AG04450 (cell line): ENCODE measurements around the gene CHI3L2. TPM values are rescaled to one million over a fixed set of nuclear protein-coding genes. Genes with fewer than 3 reads are reported as not detected.

Experiments
- CTCF ChIA-PET: fragments of 300-600, 350-600 bp; formaldehyde crosslinking; extraction: SDS; loops from one replicate; lab custom pipeline; 2022; ENCODE audit warnings: antibody characterized with exemption, inconsistent platforms; lab: Charles Lee
- POLR2A ChIA-PET: fragments of 350-600 bp; formaldehyde crosslinking; extraction: SDS; loops from one replicate; lab custom pipeline; 2021; ENCODE audit warnings: antibody characterized with exemption, inconsistent platforms; lab: Yijun Ruan, JAX
- DNase-seq: peaks from one replicate; pipeline ENCODE4 v3.0.0-alpha.2; 2011; ENCODE audit warnings: low read depth, low spot score
- H3K27ac ChIP-seq: one replicate; pipeline ENCODE4 v1.5.1; 2012; ENCODE audit warnings: low read depth, low read length, control low read depth
- H3K27me3 ChIP-seq: one replicate; pipeline ENCODE4 v1.6.0; 2012; ENCODE audit warnings: low read length; ENCODE audit not compliant: control insufficient read depth, insufficient read depth
- H3K4me3 ChIP-seq: 2 replicates; pipeline ENCODE4 v1.5.1; 2011; ENCODE audit warnings: mild to moderate bottlenecking, low read depth, low read length, control low read depth
- H3K9me3 ChIP-seq: 2 replicates; pipeline ENCODE4 v1.5.1; 2012; ENCODE audit warnings: low read length; ENCODE audit not compliant: control insufficient read depth, insufficient read depth
- polyA plus RNA-seq: library from polyadenylated mRNA; depleted of rRNA; stranded (reverse); fragments of >200 nt; gene quantifications from 2 replicates; pipeline ENCODE4 v1.2.3, GENCODE V29; 2011
- TF ChIP-seq, protein P1 (sequence below): IDR thresholded peaks from 2 replicates; pipeline ENCODE4 v1.5.1; 2011; ENCODE audit warnings: low read depth, low read length, control low read depth, inconsistent platforms

Gene CHI3L2
- polyA plus RNA-seq, 1 experiment, result 0.86 TPM

- Histone ChIP-seq H3K27ac (no peak overlapping the region), H3K9me3 (no peaks in the 10 kb centered on the region), H3K27me3 (no peaks in the 10 kb centered on the region), H3K4me3 (no peak overlapping the region)
- TF ChIP-seq, protein P1, sequence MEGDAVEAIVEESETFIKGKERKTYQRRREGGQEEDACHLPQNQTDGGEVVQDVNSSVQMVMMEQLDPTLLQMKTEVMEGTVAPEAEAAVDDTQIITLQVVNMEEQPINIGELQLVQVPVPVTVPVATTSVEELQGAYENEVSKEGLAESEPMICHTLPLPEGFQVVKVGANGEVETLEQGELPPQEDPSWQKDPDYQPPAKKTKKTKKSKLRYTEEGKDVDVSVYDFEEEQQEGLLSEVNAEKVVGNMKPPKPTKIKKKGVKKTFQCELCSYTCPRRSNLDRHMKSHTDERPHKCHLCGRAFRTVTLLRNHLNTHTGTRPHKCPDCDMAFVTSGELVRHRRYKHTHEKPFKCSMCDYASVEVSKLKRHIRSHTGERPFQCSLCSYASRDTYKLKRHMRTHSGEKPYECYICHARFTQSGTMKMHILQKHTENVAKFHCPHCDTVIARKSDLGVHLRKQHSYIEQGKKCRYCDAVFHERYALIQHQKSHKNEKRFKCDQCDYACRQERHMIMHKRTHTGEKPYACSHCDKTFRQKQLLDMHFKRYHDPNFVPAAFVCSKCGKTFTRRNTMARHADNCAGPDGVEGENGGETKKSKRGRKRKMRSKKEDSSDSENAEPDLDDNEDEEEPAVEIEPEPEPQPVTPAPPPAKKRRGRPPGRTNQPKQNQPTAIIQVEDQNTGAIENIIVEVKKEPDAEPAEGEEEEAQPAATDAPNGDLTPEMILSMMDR, result no peak
- POLR2A ChIA-PET, result no interaction called here
- CTCF ChIA-PET, result interaction anchor here (1.1 to 1.6 kb wide), 2 partner anchors 10 to 30 kb away, joined by 4 to 5 read pairs; no protein-coding TSS in a partner anchor
- DNase-seq, result no peak
Measured at GRCh38 chr1:111192658-111193519, 34.6 kb upstream of the CHI3L2 start.

DNA sequence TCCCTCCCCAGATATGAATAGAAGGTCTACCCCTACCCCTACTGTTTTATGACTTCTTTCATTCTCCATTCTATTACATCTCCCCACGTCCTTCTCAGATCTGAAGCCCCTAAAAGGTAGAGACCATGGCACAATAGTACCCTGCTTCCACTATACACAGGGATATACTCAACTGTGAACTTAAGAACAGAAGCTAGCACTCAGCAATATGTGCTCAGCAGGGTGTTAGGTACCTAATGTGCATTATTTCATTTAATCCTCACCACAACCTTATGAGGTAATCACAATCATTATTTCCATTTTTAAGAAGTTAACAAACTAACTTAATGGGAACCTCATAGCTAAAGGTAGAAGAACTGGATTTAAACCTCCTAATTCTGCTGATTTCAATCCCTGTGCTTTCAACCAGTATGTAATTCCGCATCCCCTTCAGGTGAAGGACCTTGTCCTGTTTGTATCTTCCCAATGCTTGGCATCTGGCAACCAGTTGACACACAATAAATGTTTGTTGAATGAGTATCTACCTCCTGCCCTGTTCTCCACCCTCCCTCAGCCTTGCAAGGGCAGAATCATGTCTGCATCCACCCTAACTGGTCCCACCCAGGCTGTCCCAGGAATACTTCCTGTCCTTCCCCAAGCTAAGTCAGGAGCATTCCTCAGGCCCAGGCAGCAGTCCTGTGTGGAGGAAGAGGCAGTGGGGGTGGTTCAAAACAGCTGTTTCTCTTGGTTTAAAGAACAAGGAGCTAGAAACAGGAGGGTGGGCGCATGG is 33.6 kb upstream of the CHI3L2 start:
- H3K4me3 ChIP-seq, result no peak overlapping the region
- DNase-seq, result no peak
- H3K27me3 ChIP-seq, result no peaks in the 10 kb centered on the region
- TF ChIP-seq, protein P1, result no peak
- no peak overlapping the region for H3K27ac ChIP-seq
- CTCF ChIA-PET, result interaction anchor here (1.1 to 1.6 kb wide), 2 partner anchors 11 to 29 kb away, joined by 4 to 5 read pairs; no protein-coding TSS in a partner anchor
- POLR2A ChIA-PET, result no interaction called here
- no peaks in the 10 kb centered on the region for H3K9me3 ChIP-seq

DNA sequence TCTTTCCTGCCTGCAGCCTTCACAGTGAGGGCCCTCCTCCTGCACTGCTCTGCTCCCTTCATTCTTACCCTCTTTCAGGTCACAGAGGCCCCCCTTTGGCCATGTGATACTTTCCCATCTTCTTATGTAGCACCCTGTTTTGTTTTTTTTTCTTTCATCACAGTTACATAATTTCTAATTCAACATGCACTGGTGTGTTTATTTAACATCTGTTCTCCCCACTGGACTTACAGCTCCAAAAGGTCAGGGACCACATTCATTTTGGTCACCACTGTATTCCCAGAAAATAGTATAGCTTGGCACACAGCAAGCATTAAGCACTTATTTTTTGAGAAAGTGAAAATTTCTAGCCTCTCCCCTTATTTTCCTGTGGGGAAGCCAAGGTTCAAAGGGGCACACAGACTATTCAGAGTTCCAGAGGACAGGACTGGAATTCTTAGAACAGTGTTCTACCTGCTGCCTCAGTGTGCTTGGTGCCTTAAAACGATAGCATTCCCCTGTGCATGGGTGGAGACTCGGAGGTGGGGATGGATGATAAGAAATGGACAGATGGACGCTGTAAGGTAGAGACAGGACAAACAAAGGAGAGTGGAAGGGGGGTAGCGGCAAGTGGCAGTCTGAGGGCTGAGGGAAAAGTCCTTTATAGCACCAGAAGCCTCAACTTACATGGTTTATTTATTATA is 32.4 kb upstream of the CHI3L2 start:
- no peak overlapping the region for H3K27ac ChIP-seq
- TF ChIP-seq, protein P1, result no peak
- DNase-seq, result no peak
- H3K4me3 ChIP-seq, result no peak overlapping the region
- CTCF ChIA-PET, result interaction anchor here (1.1 kb wide), 1 partner anchor 30 kb away, joined by 3 read pairs; no protein-coding TSS in a partner anchor
- no peaks in the 10 kb centered on the region for H3K9me3 ChIP-seq
- H3K27me3 ChIP-seq, result peaks cover 2% of the 10 kb centered on the region
- POLR2A ChIA-PET, result no interaction called here

GRCh38 chr1:111196213-111196612 is 31.3 kb upstream of the CHI3L2 start:
- CTCF ChIA-PET, result interaction anchor here (0.7 to 1.1 kb wide), 4 partner anchors 11 to 29 kb away, joined by 3 to 4 read pairs (median 3); no protein-coding TSS in a partner anchor
- POLR2A ChIA-PET, result no interaction called here
- Histone ChIP-seq H3K4me3 (no peak overlapping the region), H3K27me3 (peaks cover 2% of the 10 kb centered on the region), H3K9me3 (no peaks in the 10 kb centered on the region), H3K27ac (no peak overlapping the region)
- no peak for DNase-seq
- TF ChIP-seq, protein P1, result no peak
